Head of caudate nucleus (tissue), 42 donors: Measurements from ENCODE around the gene CCDC107.
"Not testable (repeated sequence)": the region's sequence is repeated elsewhere in the genome, so short reads cannot be mapped to it uniquely, and the experiment has no call there.

Experiments used
- DNase-seq, 42 donors: peaks; one replicate each; pipeline versions ENCODE4 v3.0.0 to v3.0.0-alpha.2; 2020 to 2021; ENCODE audit warnings: mixed read lengths in 7 of 42
- intact Hi-C: fragments of 100-400 bp; cut with DNase I; formaldehyde crosslinking; loops from one replicate; pipeline ENCODE4 v1.15.0; 2022

The CCDC107 gene

DNA sequence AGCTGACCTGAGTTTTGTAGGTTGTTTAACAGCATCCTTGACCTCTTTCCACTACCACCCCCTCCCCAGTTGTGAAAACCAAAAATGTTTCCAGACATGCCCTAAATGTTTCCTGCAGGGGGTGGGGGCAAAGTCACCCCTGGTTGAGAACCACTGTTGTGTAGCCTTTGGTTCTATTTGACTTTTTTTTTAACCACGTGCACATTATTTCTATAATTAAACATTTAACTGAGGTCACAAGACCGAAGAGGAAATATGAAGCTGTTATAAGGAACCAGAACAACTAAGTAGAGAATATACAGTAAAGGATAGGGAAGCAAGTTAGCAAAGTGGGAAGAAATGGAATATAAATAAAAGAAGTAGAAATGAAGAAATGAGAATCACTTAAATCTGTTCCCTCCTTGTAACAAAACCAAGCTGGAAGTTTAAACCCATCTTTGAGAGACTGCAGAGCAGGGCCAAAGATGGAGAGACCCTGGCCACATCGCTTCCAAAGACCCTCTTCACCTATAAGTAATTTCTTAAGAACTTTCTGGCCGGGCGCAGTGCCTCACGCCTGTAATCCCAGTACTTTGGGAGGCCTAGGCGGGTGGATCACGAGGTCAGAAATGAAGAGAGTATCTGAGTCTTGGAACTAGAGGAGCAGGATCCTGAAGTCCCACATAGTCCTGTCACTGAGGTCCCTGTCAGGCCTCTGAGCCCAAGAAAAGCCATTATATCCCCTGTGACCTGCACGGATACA lies 21.8 kb upstream of the CCDC107 start:
- no peak for DNase-seq

GRCh38 chr9:35636877-35637246 lies 21.2 kb upstream of the CCDC107 start:
- intact Hi-C loops, DNase-seq: not testable (repeated sequence)

More for the DNA sequence above, 21.8 kb upstream of the CCDC107 start:
- intact Hi-C loops = no loop called here

GRCh38 chr9:35637427-35637955 lies 20.6 kb upstream of the CCDC107 start:
- DNase-seq, intact Hi-C loops: not testable (repeated sequence)

- intact Hi-C loops, DNase-seq: not testable (repeated sequence)
Measured at GRCh38 chr9:35638751-35639150, 19.3 kb upstream of the CCDC107 start.

- intact Hi-C loops, DNase-seq: not testable (repeated sequence)
Measured at GRCh38 chr9:35639225-35639624, 18.9 kb upstream of the CCDC107 start.

DNA sequence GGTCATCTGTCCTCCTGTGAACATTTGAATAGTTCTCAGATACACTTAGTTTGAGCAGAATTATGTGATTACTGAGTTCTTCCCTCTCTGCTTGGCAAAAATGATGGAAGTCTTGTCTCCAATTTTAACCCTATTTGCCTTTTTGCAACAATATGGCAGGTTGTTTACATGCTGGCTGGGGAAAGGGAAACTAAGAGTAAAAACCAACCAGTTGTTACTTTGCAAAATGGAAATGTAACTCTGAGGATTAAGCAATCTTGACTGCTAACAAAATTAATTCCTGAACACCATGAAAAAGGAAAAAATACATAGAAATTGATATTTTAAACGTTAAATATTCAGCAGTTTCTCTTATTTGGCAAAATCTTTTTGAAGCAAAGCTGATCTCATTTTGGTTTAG lies 18.5 kb upstream of the CCDC107 start:
- intact Hi-C loops = no loop called here
- no peak for DNase-seq

DNA sequence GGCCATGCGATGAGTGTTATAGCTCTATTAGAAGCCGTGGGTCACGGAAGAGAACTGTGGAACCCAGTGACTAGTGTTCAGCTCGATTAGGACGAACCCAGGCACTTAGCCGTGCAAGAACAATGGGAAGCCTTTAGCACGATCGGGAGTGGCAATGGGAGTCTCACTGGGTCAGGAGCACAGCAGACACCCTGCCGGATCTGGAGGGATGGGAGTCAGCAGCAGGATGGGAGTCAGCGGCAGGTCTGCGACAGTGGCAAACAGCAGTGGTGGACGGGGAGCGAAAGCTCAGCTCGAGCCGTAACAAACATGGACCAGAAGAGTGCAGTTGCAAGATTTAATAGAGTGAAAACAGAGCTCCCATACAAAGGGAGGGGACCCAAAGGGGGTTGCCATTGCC lies 17.7 kb upstream of the CCDC107 start:
- DNase-seq, intact Hi-C loops: not testable (repeated sequence)

DNA sequence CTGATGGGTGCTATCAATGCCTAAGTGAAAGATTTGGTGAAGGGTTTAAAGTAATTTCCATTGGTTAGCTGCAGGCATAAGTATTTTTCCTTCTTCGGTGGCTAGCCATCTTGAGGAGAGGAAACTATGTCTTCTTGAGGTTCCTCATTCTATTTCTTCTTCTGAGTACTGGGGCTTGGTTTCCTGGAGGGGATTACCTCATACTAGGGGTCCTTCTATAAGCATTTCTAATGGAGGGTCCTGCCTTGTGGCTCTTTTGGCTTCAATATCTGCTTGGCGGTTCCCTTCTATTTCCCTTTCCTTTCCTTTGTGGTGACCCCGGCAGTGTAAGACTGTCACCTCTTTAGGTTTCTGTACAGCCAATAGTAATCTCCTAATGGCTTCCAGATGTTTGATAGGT lies 16.6 kb upstream of the CCDC107 start:
- DNase-seq, intact Hi-C loops: not testable (repeated sequence)

DNA sequence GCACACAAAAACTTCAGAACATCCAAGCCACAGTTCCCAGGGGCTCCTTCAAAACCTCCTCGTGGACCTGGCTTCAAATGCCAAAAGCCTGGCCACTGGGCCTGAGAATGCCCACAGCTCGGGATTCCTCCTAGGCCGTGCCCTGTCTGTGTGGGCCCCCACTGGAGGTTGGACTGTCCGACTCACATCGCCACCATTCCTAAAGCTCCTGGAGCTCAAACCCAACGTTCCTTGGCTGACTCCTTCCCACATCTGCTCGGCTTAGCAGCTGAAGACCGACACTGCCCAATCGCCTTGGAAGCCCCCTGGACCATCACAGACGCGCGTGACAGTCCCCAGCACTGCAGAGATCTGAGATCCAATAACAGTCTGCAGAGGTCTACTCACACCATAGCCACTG lies 15.0 kb upstream of the CCDC107 start:
- no peak for DNase-seq
- intact Hi-C loops = no loop called here

GRCh38 chr9:35645736-35646135 lies 12.4 kb upstream of the CCDC107 start:
- DNase-seq = not testable (repeated sequence)
- intact Hi-C loops = loop anchor here (2.0 kb wide), 2 partner anchors 41 to 87 kb away; partner anchors contain the start of genes CREB3, TESK1 and TLN1

- peak in 12 of 42 donors; percentile 19 to 61 (median 32) for DNase-seq
- intact Hi-C loops = loop anchor here (2.0 kb wide), 2 partner anchors 41 to 87 kb away; partner anchors contain the start of genes CREB3, TESK1 and TLN1
Measured at GRCh38 chr9:35646153-35646532, 11.9 kb upstream of the CCDC107 start.

DNA sequence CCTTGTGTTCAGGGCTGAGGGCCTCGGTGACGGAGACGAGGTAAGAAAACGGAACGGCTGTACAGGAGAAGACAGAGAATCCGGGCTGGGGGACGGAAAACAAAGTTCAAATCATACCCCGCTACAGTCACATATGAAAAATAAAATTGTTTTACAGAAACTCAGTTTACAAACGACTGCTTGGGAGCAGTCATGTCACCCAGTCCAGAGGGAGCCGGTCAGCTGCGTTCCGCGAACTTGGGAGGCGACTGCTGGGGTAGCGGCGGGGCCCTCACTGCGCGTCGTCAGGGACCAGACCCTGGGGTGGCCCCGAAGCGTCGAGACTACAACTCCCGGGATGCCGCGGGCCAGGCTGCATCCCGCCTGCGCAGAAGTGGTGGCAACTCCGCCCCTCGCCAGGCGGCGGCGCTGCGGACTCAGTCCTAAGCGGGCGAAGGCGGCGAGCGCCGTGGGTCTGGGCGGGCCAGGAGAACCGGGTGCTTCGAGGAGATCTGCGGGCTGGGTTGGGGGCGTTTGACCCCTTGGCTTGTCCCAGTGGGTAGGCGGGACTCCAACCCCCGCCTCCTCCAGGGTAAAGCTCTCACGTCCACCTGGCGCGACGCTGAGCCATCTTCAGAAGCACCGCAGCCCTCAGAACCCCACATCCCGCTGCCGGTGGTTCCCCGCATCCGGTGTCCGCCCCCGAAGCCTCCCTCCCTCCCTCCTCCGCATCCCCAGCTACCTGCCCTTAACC lies 11.4 kb upstream of the CCDC107 start:
- intact Hi-C loops = loop anchor here (2.0 kb wide), 2 partner anchors 42 to 86 kb away; partner anchors contain the start of genes CREB3, TESK1 and TLN1
- DNase-seq = peak; percentile 77 to 97 (median 92)

GRCh38 chr9:35649431-35650340 lies 8.4 kb upstream of the CCDC107 start:
- DNase-seq = peak in 11 of 42 donors; percentile 9 to 49 (median 34)
- intact Hi-C loops = no loop called here

GRCh38 chr9:35650341-35651158 lies 7.5 kb upstream of the CCDC107 start, which contains the start of gene SIT1:
TSS of gene SIT1 (minus strand) at chr9:35650931. CDS start at chr9:35650853, 78 bp downstream.
- DNase-seq = no peak
- intact Hi-C loops = no loop called here

- no peak for DNase-seq
- intact Hi-C loops = no loop called here
Measured at GRCh38 chr9:35651956-35652828, 5.9 kb upstream of the CCDC107 start.

GRCh38 chr9:35652829-35653209 lies 5.3 kb upstream of the CCDC107 start:
- DNase-seq = peak in 1 of 42 donors; percentile 4
- intact Hi-C loops = no loop called here

DNA sequence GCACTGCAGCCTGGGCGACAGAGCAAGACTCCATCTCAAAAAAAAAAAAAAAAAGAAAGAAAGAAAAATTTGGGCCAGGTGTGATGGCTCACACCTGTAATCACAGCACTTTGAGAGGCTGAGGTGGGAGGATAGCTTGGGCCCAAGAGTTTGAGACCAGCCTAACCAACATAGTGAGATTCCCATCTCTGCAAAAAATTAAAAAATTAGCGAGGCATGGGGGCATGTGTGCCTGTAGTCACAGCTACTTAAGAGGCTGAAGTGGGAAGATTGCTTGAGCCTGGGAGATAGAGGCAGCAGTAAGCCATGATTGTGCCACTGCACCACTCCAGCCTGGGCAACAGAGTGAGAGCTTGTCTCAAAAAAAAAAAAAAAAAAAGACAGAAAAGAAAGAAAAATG lies 4.5 kb upstream of the CCDC107 start:
- intact Hi-C loops = no loop called here
- DNase-seq = no peak
